Endothelial cell of umbilical vein (primary cell): ENCODE results near the gene GLRX5.

ENCODE experiments used
- EZH2 ChIP-seq: IDR thresholded peaks from 2 replicates; pipeline ENCODE4 v1.6.1; 2012; ENCODE audit warnings: borderline replicate concordance, low read depth, mild to moderate bottlenecking, moderate library complexity, low read length, inconsistent platforms; ENCODE audit not compliant: severe bottlenecking
- MYC ChIP-seq: IDR thresholded peaks from one replicate; pipeline ENCODE4 v1.6.1; 2011; ENCODE audit warnings: mild to moderate bottlenecking, low read depth, low read length
- POLR2A ChIP-seq: IDR thresholded peaks from 2 replicates; pipeline ENCODE4 v1.6.1; 2012; ENCODE audit warnings: low read depth, mild to moderate bottlenecking, control low read depth, low read length
- POLR2AphosphoS5 ChIP-seq: IDR thresholded peaks from 2 replicates; pipeline ENCODE4 v1.6.1; 2012; ENCODE audit warnings: low read depth, mild to moderate bottlenecking, control low read depth, low read length, moderate library complexity; ENCODE audit not compliant: insufficient read depth
- TF ChIP-seq, protein P1 (sequence below), 2 donors: IDR thresholded peaks; 1 replicate in 1 of 2; 2 replicates in 1 of 2; pipeline ENCODE4 v1.5.1; 2011; ENCODE audit warnings: low read length in 2 of 2, mild to moderate bottlenecking in 2 of 2, moderate library complexity in 2 of 2, control low read depth in 1 of 2, inconsistent platforms in 1 of 2, low read depth in 1 of 2; ENCODE audit not compliant: insufficient read depth in 1 of 2; ENCODE audit errors: extremely low read depth in 1 of 2

DNA sequence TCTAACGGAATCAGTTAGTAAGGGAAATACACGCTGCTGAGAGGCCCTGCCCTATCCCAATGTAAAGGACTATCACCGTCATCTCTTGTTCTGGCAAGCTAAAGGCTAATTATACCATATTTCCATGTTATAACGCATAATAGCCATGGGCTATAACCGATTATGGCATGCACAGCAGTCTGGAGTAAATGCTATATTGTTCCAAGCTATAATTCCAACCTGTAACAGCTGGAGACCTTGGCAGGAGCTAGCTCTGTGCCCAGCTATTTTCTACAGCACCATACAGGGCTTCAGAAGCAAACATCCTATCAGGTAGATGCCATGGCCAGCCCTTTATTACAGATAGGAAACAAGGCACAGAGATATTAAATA, 44.7 kb upstream of the GLRX5 start:
- TF ChIP-seq, protein P1, sequence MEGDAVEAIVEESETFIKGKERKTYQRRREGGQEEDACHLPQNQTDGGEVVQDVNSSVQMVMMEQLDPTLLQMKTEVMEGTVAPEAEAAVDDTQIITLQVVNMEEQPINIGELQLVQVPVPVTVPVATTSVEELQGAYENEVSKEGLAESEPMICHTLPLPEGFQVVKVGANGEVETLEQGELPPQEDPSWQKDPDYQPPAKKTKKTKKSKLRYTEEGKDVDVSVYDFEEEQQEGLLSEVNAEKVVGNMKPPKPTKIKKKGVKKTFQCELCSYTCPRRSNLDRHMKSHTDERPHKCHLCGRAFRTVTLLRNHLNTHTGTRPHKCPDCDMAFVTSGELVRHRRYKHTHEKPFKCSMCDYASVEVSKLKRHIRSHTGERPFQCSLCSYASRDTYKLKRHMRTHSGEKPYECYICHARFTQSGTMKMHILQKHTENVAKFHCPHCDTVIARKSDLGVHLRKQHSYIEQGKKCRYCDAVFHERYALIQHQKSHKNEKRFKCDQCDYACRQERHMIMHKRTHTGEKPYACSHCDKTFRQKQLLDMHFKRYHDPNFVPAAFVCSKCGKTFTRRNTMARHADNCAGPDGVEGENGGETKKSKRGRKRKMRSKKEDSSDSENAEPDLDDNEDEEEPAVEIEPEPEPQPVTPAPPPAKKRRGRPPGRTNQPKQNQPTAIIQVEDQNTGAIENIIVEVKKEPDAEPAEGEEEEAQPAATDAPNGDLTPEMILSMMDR (IDR thresholded peaks at IDR 0.05; ENCODE audit: extremely low read depth in 1 of 2, insufficient read depth in 1 of 2, low read depth in 1 of 2, low read length in 2 of 2) = no peak
- no peak for TF ChIP-seq POLR2A
- no peak for TF ChIP-seq MYC
- no peak for TF ChIP-seq EZH2
- TF ChIP-seq POLR2AphosphoS5 = no peak
